Stimulated activated CD8-positive, alpha-beta memory T cell treated with anti-CD3 and anti-CD28 coated beads, Interleukin-4, amount 100 ng/mL, for 1 hour (primary cell): ENCODE measurements around the gene ICE2.

Experiments used
- DNase-seq, 2 donors: peaks; one replicate each; pipeline ENCODE4 v3.0.0-alpha.2; 2020; ENCODE audit warnings: low read depth in 2 of 2, low spot score in 1 of 2

Gene ICE2

DNA sequence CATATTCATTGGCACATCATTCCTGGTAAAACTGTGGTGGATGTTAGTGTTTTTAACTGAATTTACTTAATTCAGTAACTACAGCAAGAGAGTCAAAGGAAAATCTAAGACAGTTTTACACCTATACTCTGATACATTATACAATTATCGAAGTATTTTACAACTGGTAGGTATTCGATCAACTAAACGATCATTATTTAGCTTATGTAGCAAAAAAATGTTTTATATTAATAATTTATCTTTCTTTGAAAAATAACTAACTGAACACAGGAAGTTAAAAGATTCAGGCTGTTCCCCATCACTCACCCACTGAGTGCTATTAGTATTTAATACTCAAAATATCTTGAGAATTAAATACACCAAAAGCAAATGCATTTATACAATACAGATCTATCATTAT, 21.0 kb downstream of the ICE2 start:
- DNase-seq = no peak

- no peak for DNase-seq
Measured at GRCh38 chr15:60454824-60455223, 24.1 kb downstream of the ICE2 start.

DNA sequence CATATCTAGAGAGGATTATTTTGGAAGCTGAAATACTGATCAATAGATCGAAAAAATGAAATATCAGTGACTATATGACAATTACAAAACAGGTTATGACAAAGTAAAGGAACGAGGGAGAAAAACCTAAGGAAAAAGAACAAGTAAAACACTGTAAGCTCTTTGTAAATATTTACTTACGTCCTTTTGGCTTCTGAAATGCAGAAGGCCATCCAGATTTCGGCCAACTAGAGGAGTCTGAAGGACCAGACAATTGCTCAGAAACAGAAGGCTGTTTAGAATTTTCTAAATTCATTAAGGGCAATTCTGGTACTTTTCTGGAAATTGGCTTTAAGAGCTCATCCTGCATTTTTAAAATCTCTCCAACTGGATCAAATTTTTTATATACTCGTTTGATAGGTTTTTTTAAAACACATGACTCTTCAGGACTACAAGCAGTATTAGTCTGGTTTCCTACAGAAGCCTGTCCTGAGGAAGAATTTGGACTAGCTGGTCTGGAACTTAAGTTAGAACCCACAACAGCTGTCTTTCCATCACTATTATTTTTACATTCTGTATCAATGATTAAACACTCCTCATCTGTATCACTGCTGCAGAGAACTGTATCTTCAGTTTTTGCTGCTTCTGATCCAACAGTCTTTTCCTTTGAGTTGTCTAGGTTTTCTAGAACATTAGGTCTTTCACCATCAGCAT, 30.1 kb downstream of the ICE2 start:
- DNase-seq = no peak

GRCh38 chr15:60444289-60444912, 34.5 kb downstream of the ICE2 start:
- DNase-seq = no peak

- DNase-seq = no peak
Measured at GRCh38 chr15:60442763-60443162, 36.2 kb downstream of the ICE2 start.

GRCh38 chr15:60442031-60442650, 36.8 kb downstream of the ICE2 start:
- DNase-seq = no peak

GRCh38 chr15:60441331-60441730, 37.6 kb downstream of the ICE2 start:
- DNase-seq = no peak

DNA sequence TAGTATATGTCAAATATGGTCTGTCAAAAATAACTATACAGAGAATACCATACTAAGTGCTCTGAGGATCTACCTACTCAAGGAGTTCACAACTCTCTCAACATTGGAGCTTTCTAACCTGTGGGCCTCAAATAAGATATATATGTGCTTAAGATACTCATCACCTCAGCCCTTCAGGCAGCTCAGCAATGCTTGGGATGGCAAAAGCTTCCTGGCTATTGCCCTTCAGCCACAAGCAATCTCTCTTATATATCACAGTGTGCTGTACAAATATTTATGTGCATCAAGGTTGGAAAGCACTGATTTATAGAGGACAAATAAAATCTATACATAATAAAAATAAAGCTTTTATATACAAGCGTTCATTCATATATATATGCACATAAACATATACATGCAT, 40.3 kb downstream of the ICE2 start:
- DNase-seq = no peak

DNA sequence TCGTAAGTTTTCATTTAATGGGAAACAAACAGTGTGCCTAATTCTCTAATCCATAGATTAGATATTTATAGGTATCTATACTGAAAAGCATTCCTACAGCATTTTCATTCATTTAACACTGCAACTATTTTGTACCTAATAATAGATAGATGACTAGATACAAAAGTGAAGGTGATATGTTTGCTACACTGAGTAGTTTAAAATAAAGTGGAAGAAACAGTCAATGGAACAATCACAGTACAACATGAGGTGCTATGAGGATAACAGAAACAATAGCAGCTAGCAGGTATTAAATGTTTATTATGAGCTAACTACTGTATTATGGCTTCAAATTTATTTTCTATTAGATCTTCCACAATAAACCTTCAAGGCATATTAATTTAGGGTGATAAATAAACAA, 50.0 kb downstream of the ICE2 start:
- no peak for DNase-seq

DNA sequence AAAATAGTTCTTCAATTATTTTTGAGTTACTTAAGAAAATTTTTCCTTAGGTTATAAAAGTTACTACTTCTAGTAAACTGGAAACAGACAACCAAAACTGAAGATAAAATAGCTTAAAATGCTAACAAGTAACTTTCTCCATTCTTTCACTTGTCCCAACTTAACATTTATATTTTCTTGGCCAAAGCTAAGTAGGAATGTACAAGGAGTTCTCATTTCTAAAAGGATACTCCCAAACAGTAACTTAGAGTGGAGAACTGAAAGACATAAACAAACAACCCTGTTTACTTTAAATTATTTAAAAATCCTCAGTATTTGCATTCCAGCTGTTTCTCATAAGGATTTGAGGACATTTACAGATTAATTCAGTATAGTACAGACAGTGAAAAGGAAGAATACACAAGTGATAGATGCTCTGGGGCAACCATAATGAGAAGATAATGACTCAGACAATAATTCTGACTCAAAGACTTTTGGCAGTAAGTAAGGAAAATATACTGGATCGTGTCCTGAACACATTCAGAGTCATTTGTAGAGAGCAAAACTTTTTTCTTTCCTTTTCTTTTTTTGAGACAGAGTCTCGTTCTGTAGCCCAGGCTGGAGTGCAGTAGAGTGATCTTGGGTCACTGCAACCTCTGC, 52.0 kb downstream of the ICE2 start:
- DNase-seq = no peak

GRCh38 chr15:60425461-60425860, 53.5 kb downstream of the ICE2 start:
- no peak for DNase-seq

GRCh38 chr15:60424006-60424405, 54.9 kb downstream of the ICE2 start:
- no peak for DNase-seq

DNA sequence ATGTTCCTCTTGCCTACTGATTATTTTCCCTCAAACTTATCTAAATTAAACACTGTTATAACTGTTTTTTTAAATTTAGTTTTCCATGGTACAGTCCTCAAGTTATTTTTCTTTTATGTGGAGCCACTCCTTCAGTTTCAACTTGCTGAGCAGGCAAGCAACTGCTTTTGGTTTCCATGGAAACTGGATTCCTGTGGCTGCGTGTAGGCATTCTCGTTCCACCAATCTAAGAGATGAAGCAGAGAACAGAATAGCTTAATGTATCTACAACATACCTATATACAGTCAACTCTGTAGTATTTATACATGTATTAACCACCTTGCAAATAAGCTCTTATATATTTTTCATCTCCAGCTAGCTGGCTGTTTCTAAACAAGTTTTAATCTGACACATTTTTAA, 55.4 kb downstream of the ICE2 start:
- DNase-seq = no peak

GRCh38 chr15:60421544-60421943, 57.4 kb downstream of the ICE2 start:
- no peak for DNase-seq

GRCh38 chr15:60420203-60420716, 58.7 kb downstream of the ICE2 start:
- DNase-seq = no peak

DNA sequence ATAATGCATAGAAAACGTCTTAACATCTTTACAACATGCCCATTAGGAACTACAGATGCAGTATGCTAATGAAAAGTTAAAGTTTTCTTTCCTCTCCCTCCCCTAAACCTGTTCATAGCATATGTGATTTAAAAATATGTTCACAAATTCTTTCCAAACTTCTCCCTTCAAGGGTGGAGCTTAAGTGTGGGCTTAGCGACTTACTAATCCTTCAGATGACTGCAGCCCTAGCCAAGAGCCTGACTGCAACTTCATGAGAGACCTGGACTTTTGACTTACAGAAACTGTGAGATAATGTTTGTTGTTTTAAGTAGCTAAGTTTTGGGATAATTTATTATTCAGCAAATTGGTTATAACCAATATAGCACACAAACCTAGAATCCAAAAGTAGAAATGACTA, 59.2 kb downstream of the ICE2 start:
- no peak for DNase-seq

DNA sequence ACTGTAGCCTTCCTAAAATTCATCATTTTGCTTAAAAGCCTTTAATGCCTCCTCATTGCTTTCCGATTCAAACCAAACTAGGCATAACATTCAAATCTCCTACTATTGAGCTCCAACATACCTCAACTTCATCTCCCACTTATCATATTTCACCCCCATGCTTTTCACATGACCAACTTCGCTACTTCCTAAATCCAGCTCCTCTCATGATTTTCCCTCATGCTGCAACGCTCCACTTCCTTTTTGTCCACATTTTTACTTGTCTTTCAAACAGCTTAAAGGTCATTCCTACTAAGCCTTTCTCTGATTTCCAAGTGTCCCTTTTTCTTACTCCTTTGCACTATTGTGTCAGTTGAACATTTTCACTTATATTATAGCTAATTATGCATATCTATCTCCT, 60.8 kb downstream of the ICE2 start:
- no peak for DNase-seq

GRCh38 chr15:60417112-60417511, 61.8 kb downstream of the ICE2 start:
- no peak for DNase-seq

DNA sequence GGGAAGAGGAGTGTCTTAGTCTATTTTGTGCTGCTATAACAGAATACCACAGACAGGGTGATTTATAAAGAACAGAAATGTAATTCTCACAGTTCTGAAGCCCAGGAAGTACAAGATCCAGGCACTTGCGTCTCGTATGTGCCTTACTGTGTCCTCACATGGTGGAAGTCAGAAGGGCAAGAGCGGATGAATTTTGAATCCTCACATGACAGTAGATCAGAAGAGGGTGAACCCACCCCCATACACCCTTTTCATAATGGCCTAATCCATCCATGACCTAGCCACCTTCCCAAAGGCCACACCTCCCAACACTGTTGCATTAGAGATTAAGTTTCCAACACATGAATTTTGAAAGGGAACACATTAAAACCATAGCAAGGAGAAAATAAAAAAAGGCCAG, 62.5 kb downstream of the ICE2 start:
- DNase-seq = no peak

DNA sequence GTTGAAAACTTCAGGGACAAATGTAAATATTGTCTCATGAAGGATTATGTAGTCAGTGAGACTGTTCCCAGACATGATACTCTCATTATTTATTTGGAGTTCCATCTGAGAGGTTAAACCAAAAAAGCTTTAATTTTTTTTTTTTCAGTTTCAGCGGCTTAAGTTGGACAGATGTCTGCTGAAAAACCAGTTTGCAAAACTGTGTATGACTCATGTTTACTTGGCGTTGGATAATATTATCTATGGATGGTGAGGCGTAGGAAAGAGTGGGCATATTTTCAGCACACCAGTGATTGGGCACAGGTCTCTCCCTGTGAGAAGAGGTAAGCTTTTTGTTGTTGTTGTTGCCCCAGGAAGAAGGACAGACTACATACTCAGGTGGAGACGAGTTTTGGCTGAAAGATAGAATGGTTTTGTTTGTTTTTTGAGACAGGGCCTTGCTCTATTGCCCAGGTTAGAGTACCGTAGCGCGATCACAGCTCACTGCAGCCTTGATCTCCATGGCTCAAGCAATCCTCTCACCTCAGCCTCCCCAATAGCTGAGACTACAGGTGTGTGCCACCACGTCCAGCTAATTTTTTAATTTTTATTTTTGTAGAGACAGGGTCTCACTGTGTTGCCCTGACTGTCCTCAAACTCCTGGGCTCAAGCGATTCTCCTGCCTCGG, 64.8 kb downstream of the ICE2 start:
- no peak for DNase-seq

DNA sequence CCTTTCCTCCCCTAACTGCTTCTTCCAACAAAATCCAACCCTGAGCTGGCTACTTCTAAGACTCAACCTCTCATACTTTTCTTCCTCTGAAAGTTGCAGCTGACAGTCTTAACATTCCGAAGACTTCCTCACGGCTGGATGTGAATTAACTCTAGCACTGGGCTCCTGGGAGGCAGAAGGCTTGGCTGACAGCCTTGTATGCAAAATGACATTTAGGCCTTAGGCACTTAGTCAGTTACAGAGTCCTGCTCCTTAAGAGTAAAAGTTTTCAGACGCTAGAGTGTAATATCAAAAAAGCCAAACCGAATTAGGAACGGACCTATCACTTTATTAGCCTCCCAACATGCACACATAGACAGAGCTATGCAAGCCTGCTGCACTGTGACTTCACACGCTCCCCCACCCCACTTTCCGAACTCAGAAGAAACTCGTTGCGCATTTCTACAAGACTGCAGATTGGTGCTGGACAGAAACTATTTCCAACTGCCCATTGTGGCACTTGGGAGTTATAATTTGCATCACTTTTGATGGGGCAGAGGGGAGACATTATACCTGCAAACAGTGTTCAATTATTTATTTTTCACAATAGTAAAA, 65.6 kb downstream of the ICE2 start:
- no peak for DNase-seq
